Mammary epithelial cell (primary cell): Measurements from ENCODE around the gene BSN.

ENCODE experiments used
- CTCF ChIP-seq, 2 donors: IDR thresholded peaks in 1 of 2; conservative IDR thresholded peaks in 1 of 2; 2 replicates each; pipeline ENCODE4 v1.5.1; 2011 to 2012; ENCODE audit warnings: inconsistent platforms in 2 of 2, low read length in 2 of 2, mild to moderate bottlenecking in 2 of 2, control low read depth in 1 of 2, low read depth in 1 of 2; ENCODE audit not compliant: insufficient read depth in 1 of 2; ENCODE audit errors: extremely low read depth in 1 of 2
- EZH2 ChIP-seq: IDR thresholded peaks from 2 replicates; pipeline ENCODE4 v1.6.1; 2012; ENCODE audit warnings: low read length, inconsistent platforms, borderline replicate concordance

DNA sequence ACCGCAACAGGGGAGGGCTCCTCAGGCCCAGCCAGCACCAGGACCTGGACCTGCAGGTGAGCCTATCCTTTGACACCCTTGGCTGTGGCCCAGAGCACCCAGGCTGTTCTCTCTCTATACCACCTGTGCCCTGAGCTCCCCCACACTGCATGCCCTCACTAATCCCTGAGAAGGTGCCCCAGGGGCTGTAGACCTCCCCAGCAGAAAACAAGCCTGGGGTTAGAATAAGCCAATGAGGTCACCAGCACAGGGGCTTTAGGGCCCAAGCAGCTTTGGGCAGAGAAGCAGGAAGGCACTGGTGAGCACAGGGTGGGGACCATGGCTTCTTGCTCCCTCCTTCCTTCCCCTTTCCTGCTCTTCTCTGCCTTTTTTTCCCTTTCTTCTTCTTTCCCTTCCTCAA, 109.6 kb downstream of the BSN start:
- TF ChIP-seq CTCF (conservative IDR thresholded peaks at IDR 0.05 in 1 of 2, IDR thresholded peaks at IDR 0.05 in 1 of 2; ENCODE audit: extremely low read depth in 1 of 2, insufficient read depth in 1 of 2, low read depth in 1 of 2, low read length in 2 of 2) (no peak), EZH2 (no peak)
